Measurements from ENCODE around the gene LMF1. TPM values are rescaled to one million over a fixed set of nuclear protein-coding genes. Genes with fewer than 3 reads are reported as not detected.

Gene LMF1
- total and polyA plus RNA-seq, 2 of the 13 experiments (the other 11 are each of a cell fraction or from before 2014, with no cell fraction given): 6.8 to 8.5 TPM

DNA sequence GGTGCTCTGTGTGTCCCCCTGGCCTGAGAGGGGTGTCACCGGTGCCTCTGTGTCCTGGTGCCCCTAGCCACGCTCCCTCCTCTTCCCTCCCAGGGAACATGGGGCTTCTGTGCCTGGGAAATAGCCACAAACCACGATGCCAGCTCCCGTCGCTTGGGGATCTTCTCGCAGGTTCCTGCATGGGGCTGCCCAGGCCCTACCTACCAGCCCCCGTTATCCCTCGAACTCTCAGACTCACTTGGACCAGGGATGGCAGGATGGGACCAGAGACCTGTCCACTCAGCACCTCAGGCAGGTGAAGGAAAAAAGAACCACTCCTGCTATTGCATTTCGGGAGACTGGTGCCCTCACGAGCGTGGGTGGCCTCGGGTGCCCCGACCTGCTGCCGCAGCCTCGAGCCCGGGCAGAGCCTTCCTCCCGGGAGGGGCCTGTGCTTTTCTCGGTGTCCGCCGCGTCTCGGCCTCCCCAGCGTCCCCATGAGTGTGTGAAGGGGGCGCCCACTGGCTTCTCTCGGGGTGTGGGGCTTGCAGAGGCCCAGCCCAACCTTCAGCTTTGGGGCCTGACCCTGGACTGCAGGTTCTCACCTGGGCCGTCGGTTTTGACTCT is 129.2 kb downstream of the LMF1 start:
- peaks cover 12 to 55% of the 10 kb centered on the region in 2 experiments for H3K27me3 ChIP-seq (ENCODE audit: control insufficient read depth in 1 of 2, insufficient read depth in 2 of 2, low read length in 2 of 2)
- H3K36me3 ChIP-seq (replicated peaks in 1 of 2; ENCODE audit: control insufficient read depth in 1 of 2, insufficient read depth in 2 of 2, low read length in 2 of 2): no peaks in the 10 kb centered on the region
- no peak for DNase-seq (ENCODE audit: low spot score)
- H3K79me2 ChIP-seq (ENCODE audit: insufficient read depth, low read length): no peaks in the 10 kb centered on the region
- no peak overlapping the region for H3K27ac ChIP-seq (ENCODE audit: extremely low read length, insufficient read depth, low read length)
- no peaks in the 10 kb centered on the region for H4K20me1 ChIP-seq (ENCODE audit: insufficient read depth, low read length)
- in situ Hi-C loops (cut with HindIII; ENCODE audit: extremely low pct_ligation_motif_present, low pct_unique_long_range_greater_than_20kb): no loop called here
- ChIA-PET CTCF (ENCODE audit: low intra/inter-chr PET ratio, low total read pairs) (no interaction called here), POLR2A (no interaction called here)
- peaks cover 5% of the 10 kb centered on the region for H3K9me3 ChIP-seq (ENCODE audit: low read length)
- FAIRE-seq: no peak
- no peak for ATAC-seq
- H3K4me2 ChIP-seq (ENCODE audit: low read depth, low read length): no peak overlapping the region
- H2AFZ ChIP-seq (ENCODE audit: low read length): no peak overlapping the region
- no peak overlapping the region for H3K9ac ChIP-seq (ENCODE audit: insufficient read depth, low read depth, low read length)
- TF ChIP-seq ZNF326 (CRISPR knock-in tag; IDR thresholded peaks at IDR 0.05; ENCODE audit: borderline replicate concordance): no peak
- TF ChIP-seq, protein P1, sequence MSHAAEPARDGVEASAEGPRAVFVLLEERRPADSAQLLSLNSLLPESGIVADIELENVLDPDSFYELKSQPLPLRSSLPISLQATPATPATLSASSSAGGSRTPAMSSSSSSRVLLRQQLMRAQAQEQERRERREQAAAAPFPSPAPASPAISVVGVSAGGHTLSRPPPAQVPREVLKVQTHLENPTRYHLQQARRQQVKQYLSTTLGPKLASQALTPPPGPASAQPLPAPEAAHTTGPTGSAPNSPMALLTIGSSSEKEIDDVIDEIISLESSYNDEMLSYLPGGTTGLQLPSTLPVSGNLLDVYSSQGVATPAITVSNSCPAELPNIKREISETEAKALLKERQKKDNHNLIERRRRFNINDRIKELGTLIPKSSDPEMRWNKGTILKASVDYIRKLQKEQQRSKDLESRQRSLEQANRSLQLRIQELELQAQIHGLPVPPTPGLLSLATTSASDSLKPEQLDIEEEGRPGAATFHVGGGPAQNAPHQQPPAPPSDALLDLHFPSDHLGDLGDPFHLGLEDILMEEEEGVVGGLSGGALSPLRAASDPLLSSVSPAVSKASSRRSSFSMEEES (CRISPR knock-in tag; IDR thresholded peaks at IDR 0.05): no peak
- no peak for TF ChIP-seq KDM1A (CRISPR knock-in tag; IDR thresholded peaks at IDR 0.05)
- no peak for TF ChIP-seq YEATS4 (CRISPR knock-in tag; IDR thresholded peaks at IDR 0.05; ENCODE audit: borderline replicate concordance)
- TF ChIP-seq TGIF2 (CRISPR knock-in tag; IDR thresholded peaks at IDR 0.05): no peak
- no peak for TF ChIP-seq ZNF660 (CRISPR knock-in tag; IDR thresholded peaks at IDR 0.05; ENCODE audit: borderline replicate concordance, low read depth)
- no peak for TF ChIP-seq KLF15 (CRISPR knock-in tag; IDR thresholded peaks at IDR 0.05; ENCODE audit: borderline replicate concordance)
- TF ChIP-seq ATRX (CRISPR knock-in tag; IDR thresholded peaks at IDR 0.05; ENCODE audit: borderline replicate concordance): no peak
- TF ChIP-seq PTBP1 (IDR thresholded peaks at IDR 0.05; ENCODE audit: low read depth, low read length, poor library complexity, severe bottlenecking): no peak
- TF ChIP-seq, protein P2, sequence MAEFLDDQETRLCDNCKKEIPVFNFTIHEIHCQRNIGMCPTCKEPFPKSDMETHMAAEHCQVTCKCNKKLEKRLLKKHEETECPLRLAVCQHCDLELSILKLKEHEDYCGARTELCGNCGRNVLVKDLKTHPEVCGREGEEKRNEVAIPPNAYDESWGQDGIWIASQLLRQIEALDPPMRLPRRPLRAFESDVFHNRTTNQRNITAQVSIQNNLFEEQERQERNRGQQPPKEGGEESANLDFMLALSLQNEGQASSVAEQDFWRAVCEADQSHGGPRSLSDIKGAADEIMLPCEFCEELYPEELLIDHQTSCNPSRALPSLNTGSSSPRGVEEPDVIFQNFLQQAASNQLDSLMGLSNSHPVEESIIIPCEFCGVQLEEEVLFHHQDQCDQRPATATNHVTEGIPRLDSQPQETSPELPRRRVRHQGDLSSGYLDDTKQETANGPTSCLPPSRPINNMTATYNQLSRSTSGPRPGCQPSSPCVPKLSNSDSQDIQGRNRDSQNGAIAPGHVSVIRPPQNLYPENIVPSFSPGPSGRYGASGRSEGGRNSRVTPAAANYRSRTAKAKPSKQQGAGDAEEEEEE (CRISPR knock-in tag; IDR thresholded peaks at IDR 0.05; ENCODE audit: borderline replicate concordance): no peak
- no peak for TF ChIP-seq ZC3H4 (CRISPR knock-in tag; IDR thresholded peaks at IDR 0.05; ENCODE audit: borderline replicate concordance)
- no peak for TF ChIP-seq ZNF350 (CRISPR knock-in tag; IDR thresholded peaks at IDR 0.05; ENCODE audit: borderline replicate concordance, low read depth)
- TF ChIP-seq, protein P3, sequence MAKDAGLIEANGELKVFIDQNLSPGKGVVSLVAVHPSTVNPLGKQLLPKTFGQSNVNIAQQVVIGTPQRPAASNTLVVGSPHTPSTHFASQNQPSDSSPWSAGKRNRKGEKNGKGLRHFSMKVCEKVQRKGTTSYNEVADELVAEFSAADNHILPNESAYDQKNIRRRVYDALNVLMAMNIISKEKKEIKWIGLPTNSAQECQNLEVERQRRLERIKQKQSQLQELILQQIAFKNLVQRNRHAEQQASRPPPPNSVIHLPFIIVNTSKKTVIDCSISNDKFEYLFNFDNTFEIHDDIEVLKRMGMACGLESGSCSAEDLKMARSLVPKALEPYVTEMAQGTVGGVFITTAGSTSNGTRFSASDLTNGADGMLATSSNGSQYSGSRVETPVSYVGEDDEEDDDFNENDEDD (CRISPR knock-in tag; IDR thresholded peaks at IDR 0.05; ENCODE audit: borderline replicate concordance): no peak
- no peak for TF ChIP-seq HMGA1 (CRISPR knock-in tag; conservative IDR thresholded peaks at IDR 0.05)
- TF ChIP-seq JUNB (CRISPR knock-in tag; IDR thresholded peaks at IDR 0.05; ENCODE audit: borderline replicate concordance): no peak
- TF ChIP-seq ZMYM2 (CRISPR knock-in tag; IDR thresholded peaks at IDR 0.05): no peak
- no peak overlapping the region for H3K4me3 ChIP-seq (replicated peaks in 1 of 3; ENCODE audit: insufficient read depth in 1 of 3, low read depth in 2 of 3, low read length in 3 of 3)
- WGBS (ENCODE audit: low lambda C conversion rate): 14% methylated on average over 17 of the region's 27 CpGs
- no peaks in the 10 kb centered on the region for H3K4me1 ChIP-seq (ENCODE audit: insufficient read depth, low read length)
- intact Hi-C loops (cut with micrococcal nuclease; ENCODE audit: unreplicated experiment): no loop called here
- BruUV-seq (replicated peaks): no TSS peak

All from HepG2 (cell line).